Cardiac muscle cell (in vitro differentiated cells and primary cell): ENCODE results near the gene SLC9A8. TPM values are rescaled to one million over a fixed set of nuclear protein-coding genes. Genes with fewer than 3 reads are reported as not detected.
"Not testable (repeated sequence)": the region's sequence is repeated elsewhere in the genome, so short reads cannot be mapped to it uniquely, and the experiment has no call there.

Experiments used
- DNase-seq, 2 donors: peaks; one replicate each; pipeline versions ENCODE4 v3.0.0 to v3.0.0-alpha.2; 2010 to 2017; ENCODE audit warnings: low read depth in 1 of 2, low spot score in 1 of 2
- H3K27ac ChIP-seq: fragments of 200-600 bp; sonication (generic); 2 replicates; pipeline ENCODE4 v1.5.1; 2016
- H3K27me3 ChIP-seq: fragments of 200-600 bp; sonication (generic); 2 replicates; pipeline ENCODE4 v1.6.0; 2016; ENCODE audit warnings: control low read depth
- H3K36me3 ChIP-seq: fragments of 200-600 bp; sonication (generic); 2 replicates; pipeline ENCODE4 v1.5.1; 2016; ENCODE audit warnings: control low read depth
- H3K4me1 ChIP-seq: fragments of 200-600 bp; sonication (generic); 2 replicates; pipeline ENCODE4 v1.8.1; 2017; ENCODE audit warnings: low read depth, mild to moderate bottlenecking, mixed run types
- H3K4me3 ChIP-seq: fragments of 200-600 bp; sonication (generic); 2 replicates; pipeline ENCODE4 v1.5.1; 2016; ENCODE audit warnings: mild to moderate bottlenecking
- H3K9me3 ChIP-seq: fragments of 200-600 bp; sonication (generic); 2 replicates; pipeline ENCODE4 v1.5.1; 2017; ENCODE audit warnings: low read depth, mild to moderate bottlenecking, control low read depth
- CTCF ChIP-seq: IDR thresholded peaks from 2 replicates; pipeline ENCODE4 v1.5.1; 2012; ENCODE audit warnings: low read depth, mild to moderate bottlenecking, low read length
- polyA plus RNA-seq: library from polyadenylated mRNA; unstranded; fragments of >200 nt; fragmentation: Nextera tagmentation; extraction: Ambion mirVana; gene quantifications from 2 replicates; pipeline ENCODE4 v1.2.1, GENCODE V29; 2016
- total RNA-seq: library from RNA; depleted of rRNA; stranded (reverse); fragments of >200 nt; gene quantifications from 2 replicates; pipeline ENCODE4 v1.2.3, GENCODE V29; 2016

SLC9A8 gene
- total and polyA plus RNA-seq, 2 experiments from 2014 or later = 4.4 to 9.4 TPM

GRCh38 chr20:49779972-49780371 is 32.7 kb upstream of the SLC9A8 start:
- H3K36me3 ChIP-seq = no peaks in the 10 kb centered on the region
- no peaks in the 10 kb centered on the region for H3K4me1 ChIP-seq
- no peak overlapping the region for H3K4me3 ChIP-seq
- H3K27ac ChIP-seq = no peak overlapping the region
- no peak for DNase-seq
- H3K27me3 ChIP-seq = no peaks in the 10 kb centered on the region
- no peaks in the 10 kb centered on the region for H3K9me3 ChIP-seq
- TF ChIP-seq CTCF = no peak

- no peak for DNase-seq
- Histone ChIP-seq H3K4me1 (no peaks in the 10 kb centered on the region), H3K27me3 (no peaks in the 10 kb centered on the region), H3K27ac (no peak overlapping the region), H3K36me3 (no peaks in the 10 kb centered on the region), H3K9me3 (no peaks in the 10 kb centered on the region), H3K4me3 (no peak overlapping the region)
- no peak for TF ChIP-seq CTCF
These were observed 31.0 kb upstream of the SLC9A8 start for GRCh38 chr20:49781676-49782075.

GRCh38 chr20:49782439-49782838 is 30.2 kb upstream of the SLC9A8 start:
- not testable (repeated sequence) for DNase-seq, H3K27ac ChIP-seq, H3K27me3 ChIP-seq, H3K4me3 ChIP-seq, H3K36me3 ChIP-seq, H3K9me3 ChIP-seq, H3K4me1 ChIP-seq

- not testable (repeated sequence) for H3K4me1 ChIP-seq, H3K36me3 ChIP-seq, H3K27ac ChIP-seq, H3K4me3 ChIP-seq, H3K27me3 ChIP-seq, DNase-seq, H3K9me3 ChIP-seq
These were observed 29.3 kb upstream of the SLC9A8 start for GRCh38 chr20:49783021-49783995.

- no peaks in the 10 kb centered on the region for H3K4me1 ChIP-seq
- no peaks in the 10 kb centered on the region for H3K9me3 ChIP-seq
- H3K36me3 ChIP-seq = no peaks in the 10 kb centered on the region
- no peaks in the 10 kb centered on the region for H3K27me3 ChIP-seq
- H3K27ac ChIP-seq = no peak overlapping the region
- no peak for TF ChIP-seq CTCF
- DNase-seq = no peak
- no peak overlapping the region for H3K4me3 ChIP-seq
These were observed 28.3 kb upstream of the SLC9A8 start for GRCh38 chr20:49784291-49784690.

GRCh38 chr20:49785149-49785851 is 27.3 kb upstream of the SLC9A8 start:
- H3K4me3 ChIP-seq = no peak overlapping the region
- no peaks in the 10 kb centered on the region for H3K36me3 ChIP-seq
- H3K4me1 ChIP-seq = no peaks in the 10 kb centered on the region
- no peaks in the 10 kb centered on the region for H3K27me3 ChIP-seq
- DNase-seq = no peak
- no peak overlapping the region for H3K27ac ChIP-seq
- no peak for TF ChIP-seq CTCF
- no peaks in the 10 kb centered on the region for H3K9me3 ChIP-seq
